HepG2 (cell line): ENCODE data around the gene IWS1. TPM values are rescaled to one million over a fixed set of nuclear protein-coding genes. Genes with fewer than 3 reads are reported as not detected.

ENCODE experiments used
- ATAC-seq: fragments of 200-7000 bp; cut with Tn5 transposase; 3 replicates; pipeline ENCODE4 v1.9.1; 2020; ENCODE audit warnings: mild to moderate bottlenecking, moderate library complexity
- BruUV-seq: library from RNA; stranded (reverse); fragments of 400-500 nt; replicated peaks from 2 replicates; lab custom pipeline; 2021; lab: Mats Ljungman, UMichigan
- CTCF ChIA-PET: fragments of 300-600 bp; formaldehyde crosslinking; extraction: SDS; loops from one replicate; lab custom pipeline; 2021; ENCODE audit warnings: low total read pairs, inconsistent platforms, low intra/inter-chr PET ratio; lab: Yijun Ruan, JAX
- POLR2A ChIA-PET: fragments of 350-600 bp; sonication (Branson Sonifier 250); formaldehyde crosslinking; loops from one replicate; lab custom pipeline; 2020; ENCODE audit warnings: antibody characterized with exemption, inconsistent platforms; lab: Yijun Ruan, JAX
- DNase-seq: peaks from one replicate; pipeline ENCODE4 v3.0.0-alpha.2; 2015; ENCODE audit warnings: low spot score
- FAIRE-seq: peaks from 3 replicates; lab custom pipeline; 2011; peaks lifted over from hg19 to GRCh38; lab: Jason Lieb, UNC
- H2AFZ ChIP-seq: one replicate; pipeline ENCODE4 v1.6.1; 2011; ENCODE audit warnings: low read length, inconsistent platforms
- H3K27ac ChIP-seq: fragments of 300-600 bp; 3 replicates; pipeline ENCODE4 v1.8.0; 2011; ENCODE audit warnings: mixed run types, mild to moderate bottlenecking, mixed read lengths, low read length, inconsistent platforms; ENCODE audit not compliant: insufficient read depth; ENCODE audit errors: extremely low read length
- H3K27me3 ChIP-seq, 2 experiments: fragments of 200-600 bp in 1 of 2; 2 replicates in 1 of 2; 3 replicates in 1 of 2; pipeline versions ENCODE4 v1.6.0 to v1.8.0; 2011; ENCODE audit warnings: low read length in 2 of 2, mild to moderate bottlenecking in 2 of 2, moderate library complexity in 2 of 2, inconsistent platforms in 1 of 2; ENCODE audit not compliant: insufficient read depth in 2 of 2, control insufficient read depth in 1 of 2
- H3K36me3 ChIP-seq, 2 experiments: fragments of 200-600 bp in 1 of 2; replicated peaks in 1 of 2; 2 replicates in 1 of 2; 3 replicates in 1 of 2; pipeline versions ENCODE4 v1.5.1 to v1.8.0; 2011; ENCODE audit warnings: low read length in 2 of 2, inconsistent platforms in 1 of 2; ENCODE audit not compliant: insufficient read depth in 2 of 2, control insufficient read depth in 1 of 2
- H3K4me1 ChIP-seq: 2 replicates; pipeline ENCODE4 v1.5.1; 2012; ENCODE audit warnings: low read length, inconsistent platforms; ENCODE audit not compliant: insufficient read depth
- H3K4me2 ChIP-seq: 2 replicates; pipeline ENCODE4 v1.6.0; 2011; ENCODE audit warnings: low read depth, low read length, inconsistent platforms
- H3K4me3 ChIP-seq, 3 experiments: fragments of 200-600 bp in 1 of 3; sonication (generic), shearing (Covaris generic) in 1 of 3; replicated peaks in 1 of 3; 2 replicates each; pipeline ENCODE4 v1.5.1; 2011 to 2016; ENCODE audit warnings: low read length in 3 of 3, inconsistent platforms in 2 of 3, low read depth in 2 of 3, mild to moderate bottlenecking in 2 of 3, control low read depth in 1 of 3, mixed read lengths in 1 of 3; ENCODE audit not compliant: insufficient read depth in 1 of 3
- H3K79me2 ChIP-seq: one replicate; pipeline ENCODE4 v1.6.1; 2011; ENCODE audit warnings: low read length, inconsistent platforms; ENCODE audit not compliant: insufficient read depth
- H3K9ac ChIP-seq: 2 replicates; pipeline ENCODE4 v1.6.0; 2011; ENCODE audit warnings: mild to moderate bottlenecking, low read depth, low read length, inconsistent platforms; ENCODE audit not compliant: insufficient read depth
- H3K9me3 ChIP-seq: 2 replicates; pipeline ENCODE4 v1.5.1; 2012; ENCODE audit warnings: mild to moderate bottlenecking, low read length
- H4K20me1 ChIP-seq: 2 replicates; pipeline ENCODE4 v1.6.0; 2011; ENCODE audit warnings: inconsistent platforms, mild to moderate bottlenecking, low read length, moderate library complexity; ENCODE audit not compliant: insufficient read depth
- GATAD1 ChIP-seq: IDR thresholded peaks from 2 replicates; pipeline ENCODE4 v1.6.1; 2016; ENCODE audit warnings: missing genetic modification reagents, missing compliant biosample characterization
- GLI4 ChIP-seq: sonication (generic); formaldehyde crosslinking; IDR thresholded peaks from 2 replicates; pipeline ENCODE4 v1.5.1; 2020; ENCODE audit warnings: missing genetic modification reagents, mild to moderate bottlenecking, moderate library complexity, borderline replicate concordance
- TAF15 ChIP-seq: fragments of 200-400 bp; formaldehyde crosslinking; IDR thresholded peaks from one replicate; pipeline ENCODE4 v1.6.1; 2018; ENCODE audit warnings: mild to moderate bottlenecking, low read depth, low read length; ENCODE audit not compliant: poor library complexity, severe bottlenecking
- ZFP1 ChIP-seq: IDR thresholded peaks from 2 replicates; pipeline ENCODE4 v1.6.1; 2016
- ZNF788 ChIP-seq: sonication (generic); formaldehyde crosslinking; IDR thresholded peaks from 2 replicates; pipeline ENCODE4 v1.5.0; 2020; ENCODE audit warnings: mild to moderate bottlenecking, missing genetic modification reagents, borderline replicate concordance
- WGBS: methylation state at CpG from one replicate; pipeline ENCODE4 v1.1.6; 2017; ENCODE audit warnings: low lambda C conversion rate; 5-methylcytosine and 5-hydroxymethylcytosine counted together
- in situ Hi-C: cut with HindIII; loops from 2 replicates; pipeline ENCODE4 v1.10.0; 2017; ENCODE audit warnings: low pct_unique_long_range_greater_than_20kb; ENCODE audit not compliant: extremely low pct_ligation_motif_present
- intact Hi-C: fragments of 100-400 bp; cut with micrococcal nuclease; formaldehyde crosslinking; loops from one replicate; pipeline ENCODE4 v1.10.0; 2022; ENCODE audit not compliant: unreplicated experiment
- polyA plus RNA-seq, 8 experiments: library from polyadenylated mRNA; depleted of rRNA in 3 of 8; stranded (reverse) in 7 of 8; unstranded in 1 of 8; fragments of >200 nt; fragmentation: Illumina TruSeq in 4 of 8; extraction: Trizol in 4 of 8; gene quantifications; 2 replicates each; pipeline versions ENCODE4 v1.2.1 to v1.2.3, GENCODE V29; 2011 to 2016; ENCODE audit warnings: low read depth in 4 of 8, missing spikeins in 1 of 8, mixed read lengths in 1 of 8; ENCODE audit not compliant: insufficient read depth in 1 of 8
- total RNA-seq, 5 experiments: library from RNA; depleted of rRNA; stranded (reverse); fragments of >200 nt; fragmentation: Illumina TruSeq; extraction: Trizol; gene quantifications; 2 replicates each; pipeline ENCODE4 v1.2.3, GENCODE V29; 2016; ENCODE audit warnings: low read depth in 1 of 5
- TF ChIP-seq, protein P1 (sequence below): sonication (generic); formaldehyde crosslinking; IDR thresholded peaks from 2 replicates; pipeline ENCODE4 v1.4.0; 2020; ENCODE audit warnings: missing genetic modification reagents
- TF ChIP-seq, protein P2 (sequence below): sonication (generic); formaldehyde crosslinking; IDR thresholded peaks from 2 replicates; pipeline ENCODE4 v1.4.0; 2020; ENCODE audit warnings: missing genetic modification reagents
- TF ChIP-seq, protein P3 (sequence below): sonication (generic); formaldehyde crosslinking; IDR thresholded peaks from 2 replicates; pipeline ENCODE4 v1.4.0; 2020; ENCODE audit warnings: mild to moderate bottlenecking, missing genetic modification reagents
- TF ChIP-seq, protein P4 (sequence below): sonication (generic); formaldehyde crosslinking; IDR thresholded peaks from 2 replicates; pipeline ENCODE4 v1.5.0; 2020; ENCODE audit warnings: mild to moderate bottlenecking, missing genetic modification reagents, moderate library complexity

Gene IWS1
- total and polyA plus RNA-seq, 2 of the 13 experiments (the other 11 are each of a cell fraction or from before 2014, with no cell fraction given): 28.9 to 62.3 TPM

DNA sequence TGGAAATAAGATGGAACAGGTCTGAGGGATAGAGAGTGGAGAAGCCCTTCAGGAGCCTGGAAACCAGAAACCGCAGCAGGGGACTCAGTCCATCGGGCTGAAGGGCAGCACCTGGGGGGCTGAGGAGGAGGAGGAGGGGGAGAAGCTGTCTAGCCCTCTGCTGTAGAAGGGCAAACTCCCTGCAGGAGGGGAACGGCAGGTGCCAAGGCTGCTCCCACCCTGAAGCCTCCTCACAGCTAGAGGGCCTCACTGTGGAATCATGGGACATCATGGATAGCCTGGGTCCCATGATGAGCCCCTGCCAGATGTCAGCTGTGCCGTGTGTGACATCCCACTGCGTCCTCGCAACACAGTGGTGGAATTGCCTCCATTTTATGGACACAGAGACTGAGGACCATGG is 9.6 kb upstream of the IWS1 start:
- no peak overlapping the region for H3K4me2 ChIP-seq
- TF ChIP-seq, protein P1, sequence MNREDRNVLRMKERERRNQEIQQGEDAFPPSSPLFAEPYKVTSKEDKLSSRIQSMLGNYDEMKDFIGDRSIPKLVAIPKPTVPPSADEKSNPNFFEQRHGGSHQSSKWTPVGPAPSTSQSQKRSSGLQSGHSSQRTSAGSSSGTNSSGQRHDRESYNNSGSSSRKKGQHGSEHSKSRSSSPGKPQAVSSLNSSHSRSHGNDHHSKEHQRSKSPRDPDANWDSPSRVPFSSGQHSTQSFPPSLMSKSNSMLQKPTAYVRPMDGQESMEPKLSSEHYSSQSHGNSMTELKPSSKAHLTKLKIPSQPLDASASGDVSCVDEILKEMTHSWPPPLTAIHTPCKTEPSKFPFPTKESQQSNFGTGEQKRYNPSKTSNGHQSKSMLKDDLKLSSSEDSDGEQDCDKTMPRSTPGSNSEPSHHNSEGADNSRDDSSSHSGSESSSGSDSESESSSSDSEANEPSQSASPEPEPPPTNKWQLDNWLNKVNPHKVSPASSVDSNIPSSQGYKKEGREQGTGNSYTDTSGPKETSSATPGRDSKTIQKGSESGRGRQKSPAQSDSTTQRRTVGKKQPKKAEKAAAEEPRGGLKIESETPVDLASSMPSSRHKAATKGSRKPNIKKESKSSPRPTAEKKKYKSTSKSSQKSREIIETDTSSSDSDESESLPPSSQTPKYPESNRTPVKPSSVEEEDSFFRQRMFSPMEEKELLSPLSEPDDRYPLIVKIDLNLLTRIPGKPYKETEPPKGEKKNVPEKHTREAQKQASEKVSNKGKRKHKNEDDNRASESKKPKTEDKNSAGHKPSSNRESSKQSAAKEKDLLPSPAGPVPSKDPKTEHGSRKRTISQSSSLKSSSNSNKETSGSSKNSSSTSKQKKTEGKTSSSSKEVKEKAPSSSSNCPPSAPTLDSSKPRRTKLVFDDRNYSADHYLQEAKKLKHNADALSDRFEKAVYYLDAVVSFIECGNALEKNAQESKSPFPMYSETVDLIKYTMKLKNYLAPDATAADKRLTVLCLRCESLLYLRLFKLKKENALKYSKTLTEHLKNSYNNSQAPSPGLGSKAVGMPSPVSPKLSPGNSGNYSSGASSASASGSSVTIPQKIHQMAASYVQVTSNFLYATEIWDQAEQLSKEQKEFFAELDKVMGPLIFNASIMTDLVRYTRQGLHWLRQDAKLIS (CRISPR knock-in tag): no peak
- TF ChIP-seq ZNF788 (CRISPR knock-in tag): no peak
- TF ChIP-seq, protein P2, sequence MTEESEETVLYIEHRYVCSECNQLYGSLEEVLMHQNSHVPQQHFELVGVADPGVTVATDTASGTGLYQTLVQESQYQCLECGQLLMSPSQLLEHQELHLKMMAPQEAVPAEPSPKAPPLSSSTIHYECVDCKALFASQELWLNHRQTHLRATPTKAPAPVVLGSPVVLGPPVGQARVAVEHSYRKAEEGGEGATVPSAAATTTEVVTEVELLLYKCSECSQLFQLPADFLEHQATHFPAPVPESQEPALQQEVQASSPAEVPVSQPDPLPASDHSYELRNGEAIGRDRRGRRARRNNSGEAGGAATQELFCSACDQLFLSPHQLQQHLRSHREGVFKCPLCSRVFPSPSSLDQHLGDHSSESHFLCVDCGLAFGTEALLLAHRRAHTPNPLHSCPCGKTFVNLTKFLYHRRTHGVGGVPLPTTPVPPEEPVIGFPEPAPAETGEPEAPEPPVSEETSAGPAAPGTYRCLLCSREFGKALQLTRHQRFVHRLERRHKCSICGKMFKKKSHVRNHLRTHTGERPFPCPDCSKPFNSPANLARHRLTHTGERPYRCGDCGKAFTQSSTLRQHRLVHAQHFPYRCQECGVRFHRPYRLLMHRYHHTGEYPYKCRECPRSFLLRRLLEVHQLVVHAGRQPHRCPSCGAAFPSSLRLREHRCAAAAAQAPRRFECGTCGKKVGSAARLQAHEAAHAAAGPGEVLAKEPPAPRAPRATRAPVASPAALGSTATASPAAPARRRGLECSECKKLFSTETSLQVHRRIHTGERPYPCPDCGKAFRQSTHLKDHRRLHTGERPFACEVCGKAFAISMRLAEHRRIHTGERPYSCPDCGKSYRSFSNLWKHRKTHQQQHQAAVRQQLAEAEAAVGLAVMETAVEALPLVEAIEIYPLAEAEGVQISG (CRISPR knock-in tag): peak; percentile 51; the same call in 1 of the 2 replicates
- no peak for TF ChIP-seq ZFP1 (CRISPR knock-in tag)
- no peak for TF ChIP-seq GATAD1
- TF ChIP-seq, protein P3, sequence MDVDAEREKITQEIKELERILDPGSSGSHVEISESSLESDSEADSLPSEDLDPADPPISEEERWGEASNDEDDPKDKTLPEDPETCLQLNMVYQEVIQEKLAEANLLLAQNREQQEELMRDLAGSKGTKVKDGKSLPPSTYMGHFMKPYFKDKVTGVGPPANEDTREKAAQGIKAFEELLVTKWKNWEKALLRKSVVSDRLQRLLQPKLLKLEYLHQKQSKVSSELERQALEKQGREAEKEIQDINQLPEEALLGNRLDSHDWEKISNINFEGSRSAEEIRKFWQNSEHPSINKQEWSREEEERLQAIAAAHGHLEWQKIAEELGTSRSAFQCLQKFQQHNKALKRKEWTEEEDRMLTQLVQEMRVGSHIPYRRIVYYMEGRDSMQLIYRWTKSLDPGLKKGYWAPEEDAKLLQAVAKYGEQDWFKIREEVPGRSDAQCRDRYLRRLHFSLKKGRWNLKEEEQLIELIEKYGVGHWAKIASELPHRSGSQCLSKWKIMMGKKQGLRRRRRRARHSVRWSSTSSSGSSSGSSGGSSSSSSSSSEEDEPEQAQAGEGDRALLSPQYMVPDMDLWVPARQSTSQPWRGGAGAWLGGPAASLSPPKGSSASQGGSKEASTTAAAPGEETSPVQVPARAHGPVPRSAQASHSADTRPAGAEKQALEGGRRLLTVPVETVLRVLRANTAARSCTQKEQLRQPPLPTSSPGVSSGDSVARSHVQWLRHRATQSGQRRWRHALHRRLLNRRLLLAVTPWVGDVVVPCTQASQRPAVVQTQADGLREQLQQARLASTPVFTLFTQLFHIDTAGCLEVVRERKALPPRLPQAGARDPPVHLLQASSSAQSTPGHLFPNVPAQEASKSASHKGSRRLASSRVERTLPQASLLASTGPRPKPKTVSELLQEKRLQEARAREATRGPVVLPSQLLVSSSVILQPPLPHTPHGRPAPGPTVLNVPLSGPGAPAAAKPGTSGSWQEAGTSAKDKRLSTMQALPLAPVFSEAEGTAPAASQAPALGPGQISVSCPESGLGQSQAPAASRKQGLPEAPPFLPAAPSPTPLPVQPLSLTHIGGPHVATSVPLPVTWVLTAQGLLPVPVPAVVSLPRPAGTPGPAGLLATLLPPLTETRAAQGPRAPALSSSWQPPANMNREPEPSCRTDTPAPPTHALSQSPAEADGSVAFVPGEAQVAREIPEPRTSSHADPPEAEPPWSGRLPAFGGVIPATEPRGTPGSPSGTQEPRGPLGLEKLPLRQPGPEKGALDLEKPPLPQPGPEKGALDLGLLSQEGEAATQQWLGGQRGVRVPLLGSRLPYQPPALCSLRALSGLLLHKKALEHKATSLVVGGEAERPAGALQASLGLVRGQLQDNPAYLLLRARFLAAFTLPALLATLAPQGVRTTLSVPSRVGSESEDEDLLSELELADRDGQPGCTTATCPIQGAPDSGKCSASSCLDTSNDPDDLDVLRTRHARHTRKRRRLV (CRISPR knock-in tag): no peak
- no peak for TF ChIP-seq GLI4
- no peak for TF ChIP-seq TAF15
- TF ChIP-seq, protein P4, sequence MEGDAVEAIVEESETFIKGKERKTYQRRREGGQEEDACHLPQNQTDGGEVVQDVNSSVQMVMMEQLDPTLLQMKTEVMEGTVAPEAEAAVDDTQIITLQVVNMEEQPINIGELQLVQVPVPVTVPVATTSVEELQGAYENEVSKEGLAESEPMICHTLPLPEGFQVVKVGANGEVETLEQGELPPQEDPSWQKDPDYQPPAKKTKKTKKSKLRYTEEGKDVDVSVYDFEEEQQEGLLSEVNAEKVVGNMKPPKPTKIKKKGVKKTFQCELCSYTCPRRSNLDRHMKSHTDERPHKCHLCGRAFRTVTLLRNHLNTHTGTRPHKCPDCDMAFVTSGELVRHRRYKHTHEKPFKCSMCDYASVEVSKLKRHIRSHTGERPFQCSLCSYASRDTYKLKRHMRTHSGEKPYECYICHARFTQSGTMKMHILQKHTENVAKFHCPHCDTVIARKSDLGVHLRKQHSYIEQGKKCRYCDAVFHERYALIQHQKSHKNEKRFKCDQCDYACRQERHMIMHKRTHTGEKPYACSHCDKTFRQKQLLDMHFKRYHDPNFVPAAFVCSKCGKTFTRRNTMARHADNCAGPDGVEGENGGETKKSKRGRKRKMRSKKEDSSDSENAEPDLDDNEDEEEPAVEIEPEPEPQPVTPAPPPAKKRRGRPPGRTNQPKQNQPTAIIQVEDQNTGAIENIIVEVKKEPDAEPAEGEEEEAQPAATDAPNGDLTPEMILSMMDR (CRISPR knock-in tag): 0 out of 2 replicates have a peak, but pooled peaks have one; percentile 17

More for the DNA sequence above, 9.6 kb upstream of the IWS1 start:
- no peak overlapping the region for H3K27ac ChIP-seq
- H3K4me1 ChIP-seq: peaks cover 22% of the 10 kb centered on the region
- no peaks in the 10 kb centered on the region for H4K20me1 ChIP-seq
- WGBS: 37% methylated on average over 6 of the region's 6 CpGs
- H2AFZ ChIP-seq: no peak overlapping the region
- ATAC-seq (peak; percentile 31), DNase-seq (no peak), FAIRE-seq (no peak)
- intact Hi-C loops (loop anchor here (10.0 kb wide), 1 partner anchor 109 kb away; the partner anchor contains the start of gene GPR17), in situ Hi-C loops (no loop called here)
- ChIA-PET CTCF (no interaction called here), POLR2A (no interaction called here)
- H3K36me3 ChIP-seq: no peaks in the 10 kb centered on the region
- H3K27me3 ChIP-seq: peaks cover 10 to 40% of the 10 kb centered on the region in 2 experiments; a peak in 4 of 5 replicates
- no peak overlapping the region for H3K9ac ChIP-seq
- no peaks in the 10 kb centered on the region for H3K79me2 ChIP-seq
- no peaks in the 10 kb centered on the region for H3K9me3 ChIP-seq
- H3K4me3 ChIP-seq: no peak overlapping the region
- no TSS peak for BruUV-seq
